Left cardiac atrium (tissue), 4 donors: Measurements from ENCODE around the gene MORN1. TPM values are rescaled to one million over a fixed set of nuclear protein-coding genes. Genes with fewer than 3 reads are reported as not detected.

ENCODE experiments used
- ATAC-seq, 2 donors: fragments of 200-7000 bp; cut with Tn5 transposase; one replicate each; pipeline ENCODE4 v1.9.1; 2020; ENCODE audit warnings: mild to moderate bottlenecking in 2 of 2, moderate library complexity in 2 of 2
- DNase-seq: peaks from one replicate; pipeline ENCODE4 v3.0.0-alpha.2; 2020
- intact Hi-C, 2 donors: fragments of 100-400 bp; cut with DNase I; formaldehyde crosslinking; loops; one replicate each; pipeline versions ENCODE4 v1.14.1 to v1.15.1; 2022 to 2023
- total RNA-seq, 2 donors: library from RNA; stranded (reverse); fragmentation: NEBNext Ultra II Directional; extraction: Animal tissue kit (Norgen Biotek cat#: 25700); gene quantifications; one replicate each; pipeline ENCODE4 v1.2.1, GENCODE V29; 2021
- donor health status: DM: no; HTN: yes; CAD: no.
- donor health status: DM: no; HTN: yes; CAD: no; lungs with severe emphysema.
- donor health status: DM: yes; HTN: yes; CAD: no.
- donor health status: Dilated cardiomyopathy.

Gene MORN1
- total RNA-seq, 2 donors from 2014 or later: 3.7 to 4.9 TPM

DNA sequence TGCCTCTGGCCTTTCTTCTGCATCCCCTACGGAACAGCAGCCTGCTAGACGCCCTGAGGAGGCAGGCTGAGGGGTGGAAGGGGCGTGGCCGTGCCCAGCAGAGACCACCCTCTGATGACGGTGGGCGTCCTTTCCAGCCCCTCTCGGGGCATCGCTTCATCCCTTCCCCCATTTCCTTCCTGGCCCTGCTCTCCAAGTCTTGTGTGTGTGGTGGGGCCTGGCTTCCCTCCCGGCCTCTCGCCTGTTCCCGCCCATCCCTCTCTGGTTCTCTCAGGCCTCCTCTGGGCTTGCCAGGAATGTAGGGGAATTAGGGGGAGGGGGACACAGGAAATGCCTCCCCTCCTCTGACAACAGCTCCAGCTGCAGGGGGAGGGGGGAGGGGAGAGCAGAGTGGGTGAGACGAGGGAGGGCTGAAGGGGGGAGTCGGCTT lies 112.1 kb downstream of the MORN1 start:
- intact Hi-C loops: no loop called here
- peak; percentile 82 for DNase-seq
- ATAC-seq: peak; percentile 65 to 75

DNA sequence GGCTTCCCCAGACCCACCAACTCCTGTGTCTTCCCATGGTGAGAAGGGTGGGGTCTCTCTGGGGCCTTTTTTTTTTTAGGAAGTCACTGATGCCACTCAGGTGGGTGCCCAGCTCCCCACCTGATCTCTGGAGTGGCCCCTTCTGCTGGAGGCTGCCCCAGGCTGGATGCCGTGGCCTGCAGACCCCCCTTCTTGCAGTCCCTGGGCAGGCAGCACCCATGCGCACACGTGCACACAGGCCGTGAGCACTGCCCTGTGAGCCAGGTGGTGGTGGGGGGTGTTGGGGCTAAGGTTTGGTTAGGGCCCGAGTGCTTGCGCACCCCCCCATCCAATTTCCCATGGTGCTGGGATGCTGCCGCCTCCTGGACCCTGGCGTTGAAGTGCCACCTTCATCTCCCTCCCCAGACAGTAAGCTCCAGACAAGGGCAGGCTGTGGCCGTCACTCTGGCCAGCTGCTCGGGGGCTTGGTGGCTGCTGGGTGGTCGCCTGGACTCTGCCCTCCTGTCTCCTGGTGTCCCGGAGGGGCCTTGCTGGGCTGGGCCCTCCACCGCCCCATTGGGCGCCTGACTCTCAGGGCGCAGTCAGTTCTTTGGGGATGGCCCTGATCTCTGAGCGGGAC lies 112.7 kb downstream of the MORN1 start:
- intact Hi-C loops: no loop called here
- ATAC-seq (no peak), DNase-seq (no peak)

DNA sequence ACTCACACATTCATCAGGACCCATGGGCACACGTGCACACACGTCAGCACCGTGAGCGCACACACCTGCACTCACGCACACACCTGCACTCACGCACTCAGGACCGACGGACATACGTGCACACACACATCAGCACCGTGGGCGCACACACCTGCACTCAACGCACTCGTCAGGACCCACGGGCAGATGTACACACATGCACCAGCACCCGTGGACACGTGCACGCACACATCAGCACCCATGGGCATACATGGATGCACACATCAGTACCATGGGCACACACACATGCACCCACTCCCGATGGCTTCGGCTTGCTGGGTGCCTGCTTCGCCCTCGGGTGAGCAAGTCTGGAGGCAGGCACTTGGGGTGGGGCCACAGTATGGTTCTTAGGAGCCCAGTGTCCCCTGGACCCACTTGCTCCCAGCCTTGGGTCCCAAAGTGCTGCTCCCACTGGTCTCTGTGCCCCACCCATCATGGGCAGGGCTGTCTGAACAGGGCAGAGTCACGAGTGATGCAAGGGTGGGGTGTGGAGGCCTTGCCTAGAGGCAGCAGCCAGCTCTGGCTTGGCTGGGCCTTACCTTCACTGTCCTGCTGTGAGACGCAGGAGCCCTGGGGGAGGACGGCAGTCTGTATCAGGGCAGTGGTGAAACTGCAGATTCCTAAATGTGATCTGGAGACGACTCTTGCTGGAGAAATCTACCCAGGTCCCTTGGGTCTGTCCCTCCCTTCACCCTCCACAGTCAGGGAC lies 113.4 kb downstream of the MORN1 start:
- intact Hi-C loops: no loop called here
- DNase-seq (no peak), ATAC-seq (peak; percentile 12 to 16)

DNA sequence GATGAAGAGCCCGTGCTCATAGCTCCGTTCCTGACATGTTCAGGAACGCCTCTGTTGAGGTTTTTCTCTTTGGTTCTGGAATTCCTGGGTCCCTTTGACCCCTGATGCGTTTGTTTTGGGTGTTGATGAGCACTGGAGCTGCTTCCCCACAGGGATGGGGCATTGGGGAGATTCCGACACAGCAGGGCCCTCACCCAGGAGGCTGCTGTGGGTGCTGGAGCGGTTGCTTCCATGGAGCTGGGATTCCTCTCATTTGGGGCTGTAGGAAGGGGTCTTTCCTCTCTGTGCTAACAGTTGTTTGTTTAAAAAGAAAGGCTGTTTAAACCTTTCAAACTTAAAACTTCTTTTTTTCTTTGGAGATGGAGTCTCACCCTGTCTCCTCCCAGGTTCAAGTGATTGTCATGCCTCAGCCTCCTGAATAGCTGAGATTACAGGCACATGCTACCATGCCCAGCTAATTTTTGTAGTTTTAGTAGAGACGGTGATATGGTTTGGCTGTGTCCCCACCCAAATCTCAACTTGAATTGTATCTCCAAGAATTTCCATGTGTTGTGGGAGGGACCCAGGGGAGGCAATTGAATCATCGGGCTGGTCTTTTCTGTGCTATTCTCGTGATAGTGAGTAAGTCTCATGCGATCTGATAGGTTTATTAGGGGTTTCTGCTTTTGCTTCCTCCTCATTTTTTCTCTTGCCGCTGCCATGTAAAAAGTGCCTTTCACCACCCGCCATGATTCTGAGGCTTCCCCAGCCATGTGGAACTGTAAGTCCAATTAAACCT lies 114.4 kb downstream of the MORN1 start:
- intact Hi-C loops: no loop called here
- ATAC-seq (no peak), DNase-seq (no peak)

DNA sequence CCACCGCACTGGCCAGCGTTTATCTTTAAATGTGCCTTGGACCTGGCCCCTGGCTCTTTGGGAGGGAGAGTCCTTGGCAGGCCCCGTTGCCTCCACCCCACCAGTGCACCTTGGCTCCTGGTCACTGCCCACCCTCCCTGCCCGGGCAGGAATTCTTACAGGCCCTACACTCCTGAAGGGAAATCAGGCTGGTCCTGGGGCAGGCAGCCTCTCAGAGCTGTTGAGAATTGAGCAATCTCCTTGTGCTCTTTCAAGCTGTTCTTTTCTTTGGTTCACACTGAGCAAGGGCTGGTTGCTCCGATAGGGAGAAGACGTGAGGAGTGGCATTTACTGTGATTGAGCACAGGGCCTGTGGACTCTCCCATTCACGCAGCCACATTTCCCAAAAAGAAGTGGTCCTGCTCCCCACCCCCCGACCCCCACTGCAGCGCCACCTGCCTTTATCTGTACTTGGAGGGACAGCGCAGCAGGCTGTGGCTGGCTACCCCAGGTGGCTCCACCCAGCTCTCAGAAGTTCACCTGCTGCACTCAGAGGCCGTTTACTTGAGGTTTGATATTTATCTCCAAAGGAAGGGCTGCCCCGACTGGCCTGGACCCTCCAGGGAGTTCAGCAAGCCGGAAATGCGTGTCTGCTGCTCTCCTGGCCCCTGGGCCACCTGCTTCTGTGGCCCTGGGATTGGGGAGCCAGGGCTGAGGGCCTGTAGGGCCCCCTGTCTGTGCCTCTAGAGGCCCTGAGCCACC lies 115.4 kb downstream of the MORN1 start:
- ATAC-seq: peak; percentile 11 to 36
- no peak for DNase-seq
- intact Hi-C loops: no loop called here

DNA sequence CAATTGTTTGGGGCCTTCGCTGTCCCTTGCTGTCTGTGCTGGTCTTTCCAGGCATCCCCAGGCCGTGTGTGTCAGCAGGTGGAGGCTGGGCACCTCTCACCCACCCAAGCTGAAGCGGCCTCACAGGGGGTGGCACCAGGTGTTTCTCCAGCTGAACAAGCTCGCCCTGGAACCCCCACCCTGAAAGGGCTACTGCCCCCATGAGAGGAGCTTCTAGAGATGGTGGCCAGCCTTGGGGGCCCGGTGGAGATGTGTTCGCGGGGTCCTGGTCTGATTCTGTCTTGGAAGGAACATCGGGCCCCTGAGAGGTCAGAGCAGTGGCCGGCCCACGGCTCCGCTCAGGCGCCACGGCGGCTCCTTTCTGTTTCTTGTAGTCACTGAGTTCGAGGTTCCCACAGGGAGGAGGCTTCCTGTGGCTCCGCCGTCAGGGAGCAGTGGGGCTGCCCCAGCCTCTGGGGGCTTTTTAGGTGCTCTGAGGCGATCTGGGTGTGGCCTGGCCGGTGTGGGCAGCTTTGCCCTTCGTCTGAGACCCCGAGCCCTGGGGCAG lies 116.4 kb downstream of the MORN1 start:
- intact Hi-C loops: no loop called here
- DNase-seq (no peak), ATAC-seq (no peak)

DNA sequence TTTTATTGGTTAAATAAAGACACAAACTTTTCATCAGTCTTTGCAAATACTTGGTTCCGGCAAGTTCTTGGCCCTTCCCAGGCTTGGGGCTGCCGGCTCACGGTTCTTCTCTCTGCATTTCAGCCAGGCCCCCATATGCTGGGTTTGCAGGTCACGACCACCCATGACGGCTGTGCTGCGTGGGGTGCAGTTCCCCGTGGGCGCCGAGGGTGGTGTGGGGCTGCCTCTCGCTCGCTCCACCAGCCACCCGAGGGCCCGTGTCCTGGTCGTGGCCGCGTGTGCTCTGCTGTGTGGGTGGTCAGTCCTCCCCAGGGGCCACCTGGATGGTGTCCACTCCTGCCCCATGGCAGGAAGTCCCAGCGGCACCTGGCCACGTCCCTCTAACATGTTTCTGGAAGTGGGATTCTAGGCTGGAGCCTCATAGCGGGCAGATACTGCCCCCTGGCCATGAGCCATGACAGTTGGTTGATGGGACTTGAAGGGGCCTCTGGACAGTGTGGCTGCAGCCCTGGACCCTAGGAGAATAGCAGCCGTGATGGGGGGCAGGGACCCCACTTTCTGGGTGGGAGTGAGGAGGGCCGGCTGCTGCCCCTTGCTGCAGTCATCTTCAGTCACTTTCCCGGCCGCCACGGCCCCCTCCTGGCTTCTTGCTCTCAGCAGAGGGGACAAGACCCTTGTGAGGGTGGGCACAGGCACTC lies 117.0 kb downstream of the MORN1 start:
- ATAC-seq (no peak), DNase-seq (no peak)
- intact Hi-C loops: no loop called here

DNA sequence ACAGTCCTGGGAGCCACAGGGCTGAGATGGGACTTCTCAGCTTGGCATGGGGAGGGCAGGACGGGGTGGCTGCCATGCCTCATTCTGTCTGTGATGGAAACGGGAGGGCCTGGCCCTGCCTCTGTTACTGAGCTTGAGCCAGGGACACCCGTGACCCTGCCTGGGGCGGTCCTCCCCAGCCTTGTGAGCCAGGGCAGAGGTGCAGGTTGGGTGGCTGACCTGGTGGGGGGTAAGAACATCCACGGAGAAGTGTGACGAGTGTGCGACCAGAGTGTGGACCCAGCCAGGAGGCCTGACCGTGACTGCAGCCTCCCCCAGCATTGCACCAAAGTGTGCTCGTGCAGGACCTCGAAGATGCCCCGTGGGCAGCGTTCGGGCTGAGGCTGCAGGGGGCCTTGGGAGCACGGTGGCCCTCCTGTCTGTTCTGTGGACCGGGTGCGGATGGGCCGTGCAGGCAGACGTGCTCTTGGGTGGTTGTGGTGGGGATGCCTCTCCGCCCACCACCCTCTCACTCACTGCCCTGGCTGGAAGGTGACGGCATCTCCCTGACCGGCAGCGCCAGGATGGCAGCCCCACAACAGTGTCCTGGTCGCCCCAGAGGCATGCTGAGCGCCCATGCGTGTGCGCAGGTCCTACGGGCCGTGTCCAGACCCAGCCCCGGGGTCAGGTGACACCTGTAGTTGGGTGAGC lies 117.8 kb downstream of the MORN1 start:
- no peak for ATAC-seq
- intact Hi-C loops: no loop called here
- no peak for DNase-seq

DNA sequence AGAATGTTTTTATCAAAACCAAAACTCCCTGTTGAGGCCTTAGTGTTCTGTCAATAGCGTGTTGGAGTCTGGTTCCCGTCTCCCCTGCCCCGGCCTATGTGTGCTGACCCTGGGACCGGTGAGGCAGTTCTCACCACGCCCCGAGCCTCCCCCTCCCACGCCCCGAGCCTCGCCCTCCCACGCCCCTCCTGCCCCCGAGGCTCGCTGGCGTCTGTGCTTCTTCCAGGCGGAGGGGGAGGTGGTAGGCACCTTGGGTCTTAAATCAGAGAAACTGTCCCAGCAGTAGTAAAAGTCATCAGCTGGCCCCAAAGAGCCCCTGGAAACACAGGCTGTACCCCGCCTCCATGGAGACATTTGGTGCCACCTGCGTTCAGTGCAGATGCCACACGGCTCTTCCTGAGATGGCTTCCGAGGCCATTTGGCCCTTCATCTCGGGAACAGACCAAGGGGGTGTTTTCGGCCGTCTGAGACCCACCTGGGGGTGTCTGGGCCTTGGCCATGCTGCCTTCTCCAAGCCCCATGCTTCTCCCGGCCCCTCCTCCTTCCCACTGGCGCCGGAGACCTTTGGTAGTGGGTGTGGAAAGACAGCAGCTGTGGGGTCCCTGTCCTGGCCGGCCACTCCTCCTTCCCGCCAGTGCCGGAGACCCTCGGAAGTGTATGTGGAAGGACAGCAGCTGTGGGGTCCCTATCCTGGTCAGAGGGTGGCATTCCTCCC lies 118.5 kb downstream of the MORN1 start:
- intact Hi-C loops: no loop called here
- no peak for DNase-seq
- no peak for ATAC-seq

DNA sequence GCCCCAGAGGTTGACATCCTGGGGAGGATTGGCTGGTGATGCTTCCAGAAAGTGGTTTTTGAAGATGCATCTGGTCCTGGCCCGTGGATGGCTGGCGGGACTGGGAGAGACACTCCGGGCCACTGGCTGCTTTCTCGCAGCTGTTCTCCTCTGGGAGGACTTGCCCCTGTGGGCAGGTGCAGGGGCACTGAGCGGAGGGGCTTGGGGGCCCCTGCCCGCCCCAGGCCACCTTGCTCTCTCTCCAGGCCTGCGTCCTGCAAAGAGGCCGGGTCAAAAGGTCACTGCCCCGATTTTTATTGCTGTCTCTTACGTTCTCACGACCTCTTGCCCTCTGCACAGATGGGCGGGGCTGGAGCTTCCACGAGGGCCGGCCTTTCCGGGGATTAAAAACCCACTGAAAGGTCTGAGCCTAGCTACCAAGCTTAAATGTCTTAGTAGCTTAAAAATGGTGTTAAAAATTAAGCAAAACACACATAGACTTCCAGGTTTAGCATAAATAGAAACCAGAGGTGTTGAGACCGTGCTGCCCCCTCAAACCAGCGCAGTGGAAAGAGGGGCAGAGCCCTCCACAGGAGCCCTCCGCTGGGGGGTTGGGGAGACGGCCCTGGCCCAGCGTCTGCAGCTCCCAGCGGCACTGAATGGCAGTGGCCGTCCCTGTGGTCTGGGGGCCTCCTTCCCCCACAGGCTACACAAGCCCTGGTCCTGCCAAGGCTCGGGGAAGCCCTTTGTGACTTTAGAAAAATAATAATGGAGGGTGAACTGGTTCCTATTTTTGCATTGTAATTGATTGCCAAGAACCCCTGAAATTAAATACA lies 119.3 kb downstream of the MORN1 start:
- intact Hi-C loops: no loop called here
- DNase-seq: no peak
- ATAC-seq: no peak

Other genes with a start within 250 kb of the MORN1 start
- gene FAAP20, start 196.8 kb downstream of the MORN1 start, total RNA-seq: 10 to 100 TPM; 35.4 to 41.4 TPM
- gene SKI, start 163.2 kb downstream of the MORN1 start, total RNA-seq: 10 to 100 TPM; 47.1 to 66.9 TPM
- gene RER1, start 287 bp upstream of the MORN1 start, total RNA-seq: 100 to 1,000 TPM in 1 of 2 donors, 10 to 100 TPM in 1; 96.2 to 105 TPM
- 10 to 100 TPM; 12.3 to 14.5 TPM for gene PEX10, start 21.0 kb upstream of the MORN1 start, total RNA-seq
- gene PLCH2, start 84.7 kb upstream of the MORN1 start, total RNA-seq: under 1 TPM; 0.13 to 0.74 TPM
- gene PANK4, start 135.0 kb upstream of the MORN1 start, total RNA-seq: 10 to 100 TPM; 37.5 to 40.6 TPM
- under 1 TPM; 0.91 to 0.99 TPM for gene HES5, start 138.7 kb upstream of the MORN1 start, total RNA-seq
- gene TNFRSF14, start 164.8 kb upstream of the MORN1 start, total RNA-seq: 10 to 100 TPM; 21.6 to 22.6 TPM
- gene PRXL2B, start 195.2 kb upstream of the MORN1 start, total RNA-seq: 10 to 100 TPM; 10.8 to 14.1 TPM
- gene MMEL1, start 241.5 kb upstream of the MORN1 start, total RNA-seq: under 1 TPM; 0.47 to 0.68 TPM